Measurements from ENCODE around the gene C19orf38. TPM values are rescaled to one million over a fixed set of nuclear protein-coding genes. Genes with fewer than 3 reads are reported as not detected.

C19orf38 gene
- total and polyA plus RNA-seq, 4 donors, result 4.2 to 48.7 (median 8.3) TPM

- WGBS, 2 donors, result 93 to 94% methylated on average over 31 of the region's 31 CpGs
- Histone ChIP-seq H3K4me1 (ENCODE audit: control insufficient read depth in 5 of 5, insufficient read depth in 5 of 5, low read length in 5 of 5) (no peaks in the 10 kb centered on the region), H3K27me3 (ENCODE audit: control insufficient read depth in 3 of 3, insufficient read depth in 3 of 3, low read length in 2 of 3) (no peaks in the 10 kb centered on the region), H3K27ac (ENCODE audit: low read depth in 1 of 2, low read length in 1 of 2) (no peak overlapping the region), H3K9me3 (ENCODE audit: control insufficient read depth in 4 of 4, insufficient read depth in 3 of 4, low read length in 3 of 4) (no peaks in the 10 kb centered on the region), H3K36me3 (ENCODE audit: control insufficient read depth in 4 of 4, insufficient read depth in 4 of 4, low read length in 4 of 4) (peaks cover 12 to 58% (median 27%) of the 10 kb centered on the region in 4 donors), H3K4me3 (no peak overlapping the region), H3K9ac (ENCODE audit: insufficient read depth in 1 of 2, low read length in 2 of 2) (no peak overlapping the region)
- no peak for ATAC-seq (ENCODE audit: insufficient read depth, low FRiP score)
- DNase-seq, result no peak
- no peak for TF ChIP-seq CTCF (IDR thresholded peaks at IDR 0.05; ENCODE audit: control extremely low read depth, extremely low read depth)
Measured at GRCh38 chr19:10911579-10912363, 63.6 kb downstream of the C19orf38 start.

GRCh38 chr19:10912619-10913018 lies 64.4 kb downstream of the C19orf38 start:
- TF ChIP-seq CTCF (IDR thresholded peaks at IDR 0.05; ENCODE audit: control extremely low read depth, extremely low read depth), result no peak
- no peaks in the 10 kb centered on the region for H3K4me1 ChIP-seq (ENCODE audit: control insufficient read depth in 5 of 5, insufficient read depth in 5 of 5, low read length in 5 of 5)
- peaks cover 12 to 56% (median 27%) of the 10 kb centered on the region in 4 donors for H3K36me3 ChIP-seq (ENCODE audit: control insufficient read depth in 4 of 4, insufficient read depth in 4 of 4, low read length in 4 of 4)
- no peaks in the 10 kb centered on the region for H3K9me3 ChIP-seq (ENCODE audit: control insufficient read depth in 4 of 4, insufficient read depth in 3 of 4, low read length in 3 of 4)
- DNase-seq, result no peak
- H3K9ac ChIP-seq (ENCODE audit: insufficient read depth in 1 of 2, low read length in 2 of 2), result no peak overlapping the region
- no peak overlapping the region for H3K4me3 ChIP-seq
- H3K27me3 ChIP-seq (ENCODE audit: control insufficient read depth in 3 of 3, insufficient read depth in 3 of 3, low read length in 2 of 3), result no peaks in the 10 kb centered on the region
- ATAC-seq (ENCODE audit: insufficient read depth, low FRiP score), result no peak
- WGBS, 2 donors, result 98% methylated on average over 18 of the region's 18 CpGs
- H3K27ac ChIP-seq (ENCODE audit: low read depth in 1 of 2, low read length in 1 of 2), result no peak overlapping the region

GRCh38 chr19:10913716-10914340 lies 65.6 kb downstream of the C19orf38 start:
- peaks cover 12 to 47% (median 24%) of the 10 kb centered on the region in 4 donors for H3K36me3 ChIP-seq (ENCODE audit: control insufficient read depth in 4 of 4, insufficient read depth in 4 of 4, low read length in 4 of 4)
- ATAC-seq (ENCODE audit: insufficient read depth, low FRiP score) (no peak), DNase-seq (no peak)
- no peak for TF ChIP-seq CTCF (IDR thresholded peaks at IDR 0.05; ENCODE audit: control extremely low read depth, extremely low read depth)
- no peaks in the 10 kb centered on the region for H3K4me1 ChIP-seq (ENCODE audit: control insufficient read depth in 5 of 5, insufficient read depth in 5 of 5, low read length in 5 of 5)
- no peaks in the 10 kb centered on the region for H3K27me3 ChIP-seq (ENCODE audit: control insufficient read depth in 3 of 3, insufficient read depth in 3 of 3, low read length in 2 of 3)
- H3K4me3 ChIP-seq, result no peak overlapping the region
- WGBS, 2 donors, result 93 to 97% methylated on average over 24 of the region's 24 CpGs
- no peak overlapping the region for H3K27ac ChIP-seq (ENCODE audit: low read depth in 1 of 2, low read length in 1 of 2)
- H3K9me3 ChIP-seq (ENCODE audit: control insufficient read depth in 4 of 4, insufficient read depth in 3 of 4, low read length in 3 of 4), result no peaks in the 10 kb centered on the region
- H3K9ac ChIP-seq (ENCODE audit: insufficient read depth in 1 of 2, low read length in 2 of 2), result no peak overlapping the region

Measured in lung (tissue), 12 donors.